Keratinocyte (primary cell): ENCODE results near the gene MANBA. TPM values are rescaled to one million over a fixed set of nuclear protein-coding genes. Genes with fewer than 3 reads are reported as not detected.

Experiments used
- DNase-seq: peaks from one replicate; pipeline ENCODE4 v3.0.0-alpha.2; 2011; ENCODE audit warnings: low read depth, missing footprints, low spot score
- FAIRE-seq: peaks from 2 replicates; lab custom pipeline; 2011; peaks lifted over from hg19 to GRCh38; lab: Jason Lieb, UNC
- H2AFZ ChIP-seq: 2 replicates; pipeline ENCODE4 v1.6.0; 2012; ENCODE audit warnings: low read length, control low read depth, inconsistent platforms; ENCODE audit not compliant: control insufficient read depth
- H3K27ac ChIP-seq: 2 replicates; pipeline ENCODE4 v1.5.1; 2011; ENCODE audit warnings: low read length; ENCODE audit not compliant: control insufficient read depth, insufficient read depth
- H3K27me3 ChIP-seq: 3 replicates; pipeline ENCODE4 v1.6.0; 2011; ENCODE audit warnings: low read length; ENCODE audit not compliant: control insufficient read depth, insufficient read depth; ENCODE audit errors: extremely low read depth
- H3K36me3 ChIP-seq, 2 experiments: 2 replicates in 1 of 2; 3 replicates in 1 of 2; pipeline ENCODE4 v1.5.1; 2011; ENCODE audit warnings: low read length in 2 of 2, mild to moderate bottlenecking in 1 of 2; ENCODE audit not compliant: control insufficient read depth in 2 of 2, insufficient read depth in 2 of 2; ENCODE audit errors: extremely low read depth in 1 of 2
- H3K4me1 ChIP-seq: 3 replicates; pipeline ENCODE4 v1.5.1; 2011; ENCODE audit warnings: low read length; ENCODE audit not compliant: control insufficient read depth, insufficient read depth; ENCODE audit errors: extremely low read depth
- H3K4me2 ChIP-seq: 3 replicates; pipeline ENCODE4 v1.6.0; 2011; ENCODE audit warnings: low read depth, low read length; ENCODE audit not compliant: control insufficient read depth, insufficient read depth; ENCODE audit errors: extremely low read depth
- H3K4me3 ChIP-seq, 3 experiments: fragments of 200-600 bp in 1 of 3; sonication (generic) in 1 of 3; 2 replicates in 2 of 3; 3 replicates in 1 of 3; pipeline ENCODE4 v1.5.1; 2011 to 2016; ENCODE audit warnings: low read length in 3 of 3, mild to moderate bottlenecking in 3 of 3, control low read depth in 2 of 3, inconsistent platforms in 1 of 3, low read depth in 1 of 3, mixed read lengths in 1 of 3, mixed run types in 1 of 3, moderate library complexity in 1 of 3; ENCODE audit not compliant: control insufficient read depth in 2 of 3, insufficient read depth in 2 of 3; ENCODE audit errors: extremely low read depth in 1 of 3
- H3K79me2 ChIP-seq: 2 replicates; pipeline ENCODE4 v1.6.0; 2012; ENCODE audit warnings: low read length; ENCODE audit not compliant: control insufficient read depth, insufficient read depth
- H3K9ac ChIP-seq: 3 replicates; pipeline ENCODE4 v1.6.0; 2011; ENCODE audit warnings: low read length; ENCODE audit not compliant: control insufficient read depth, insufficient read depth; ENCODE audit errors: extremely low read depth
- H3K9me1 ChIP-seq: 3 replicates; pipeline ENCODE4 v1.6.0; 2011; ENCODE audit warnings: low read length; ENCODE audit not compliant: control insufficient read depth, insufficient read depth; ENCODE audit errors: extremely low read depth
- H3K9me3 ChIP-seq: 2 replicates; pipeline ENCODE4 v1.5.1; 2012; ENCODE audit warnings: low read depth, low read length; ENCODE audit not compliant: control insufficient read depth
- H4K20me1 ChIP-seq: 3 replicates; pipeline ENCODE4 v1.6.0; 2011; ENCODE audit warnings: low read length; ENCODE audit not compliant: control insufficient read depth, insufficient read depth; ENCODE audit errors: extremely low read depth
- EZH2 ChIP-seq: IDR thresholded peaks from one replicate; pipeline ENCODE4 v1.6.1; 2012; ENCODE audit warnings: inconsistent platforms, mild to moderate bottlenecking, low read length, moderate library complexity
- dilution Hi-C: fragments of 300-500 bp; cut with MboI; formaldehyde crosslinking; loops from one replicate; pipeline ENCODE4 v1.7.0; 2020; ENCODE audit warnings: low sequenced_read_pairs; ENCODE audit not compliant: extremely low pct_ligation_motif_present
- polyA plus RNA-seq, 5 experiments: library from polyadenylated mRNA; depleted of rRNA in 3 of 5; stranded (reverse) in 3 of 5; stranded (forward) in 1 of 5; unstranded in 1 of 5; fragments of >200 nt; gene quantifications; 1 replicate in 1 of 5; 2 replicates in 3 of 5; 3 replicates in 1 of 5; pipeline versions ENCODE4 v1.2.1 to v1.2.3, GENCODE V29; 2011 to 2012; ENCODE audit warnings: missing spikeins in 2 of 5, low read depth in 1 of 5, low replicate concordance in 1 of 5
- TF ChIP-seq, protein P1 (sequence below), 3 experiments: IDR thresholded peaks in 1 of 3; conservative IDR thresholded peaks in 1 of 3; optimal IDR thresholded peaks in 1 of 3; 2 replicates in 2 of 3; 3 replicates in 1 of 3; pipeline versions ENCODE3 to v1.5.1; 2011; ENCODE audit warnings: low read length in 3 of 3, mild to moderate bottlenecking in 3 of 3, moderate library complexity in 2 of 3, control low read depth in 1 of 3, inconsistent platforms in 1 of 3; ENCODE audit not compliant: insufficient read depth in 2 of 3; ENCODE audit errors: extremely low read depth in 1 of 3

The MANBA gene
- polyA plus RNA-seq, 1 donor (not counting 4 experiments of a cell fraction or from before 2014, with no cell fraction given), result 9.3 TPM

DNA sequence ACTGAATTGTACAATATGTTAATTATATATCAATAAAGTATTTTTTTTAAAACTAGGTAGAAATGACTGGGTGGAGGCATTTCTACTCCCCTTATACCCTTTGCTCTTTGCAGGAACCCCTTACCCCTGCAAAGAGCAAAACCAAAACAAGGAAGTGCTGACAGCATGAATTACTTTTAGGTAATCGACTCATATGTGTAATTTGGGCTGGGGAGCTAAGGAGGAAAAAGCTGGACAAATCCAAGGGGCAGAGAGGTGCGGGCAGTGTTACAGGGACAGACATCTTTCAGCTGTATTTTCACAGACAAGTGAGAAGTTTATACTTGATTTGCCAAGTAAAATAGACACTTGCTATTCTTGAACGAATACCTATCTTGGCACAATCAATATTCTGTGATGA lies 35.5 kb downstream of the MANBA start:
- dilution Hi-C loops, result no loop called here
- TF ChIP-seq, protein P1, sequence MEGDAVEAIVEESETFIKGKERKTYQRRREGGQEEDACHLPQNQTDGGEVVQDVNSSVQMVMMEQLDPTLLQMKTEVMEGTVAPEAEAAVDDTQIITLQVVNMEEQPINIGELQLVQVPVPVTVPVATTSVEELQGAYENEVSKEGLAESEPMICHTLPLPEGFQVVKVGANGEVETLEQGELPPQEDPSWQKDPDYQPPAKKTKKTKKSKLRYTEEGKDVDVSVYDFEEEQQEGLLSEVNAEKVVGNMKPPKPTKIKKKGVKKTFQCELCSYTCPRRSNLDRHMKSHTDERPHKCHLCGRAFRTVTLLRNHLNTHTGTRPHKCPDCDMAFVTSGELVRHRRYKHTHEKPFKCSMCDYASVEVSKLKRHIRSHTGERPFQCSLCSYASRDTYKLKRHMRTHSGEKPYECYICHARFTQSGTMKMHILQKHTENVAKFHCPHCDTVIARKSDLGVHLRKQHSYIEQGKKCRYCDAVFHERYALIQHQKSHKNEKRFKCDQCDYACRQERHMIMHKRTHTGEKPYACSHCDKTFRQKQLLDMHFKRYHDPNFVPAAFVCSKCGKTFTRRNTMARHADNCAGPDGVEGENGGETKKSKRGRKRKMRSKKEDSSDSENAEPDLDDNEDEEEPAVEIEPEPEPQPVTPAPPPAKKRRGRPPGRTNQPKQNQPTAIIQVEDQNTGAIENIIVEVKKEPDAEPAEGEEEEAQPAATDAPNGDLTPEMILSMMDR (optimal IDR thresholded peaks at IDR 0.05 in 1 of 3, IDR thresholded peaks at IDR 0.05 in 1 of 3, conservative IDR thresholded peaks at IDR 0.05 in 1 of 3; ENCODE audit: extremely low read depth in 1 of 3, insufficient read depth in 2 of 3, low read length in 3 of 3), result no peak
- TF ChIP-seq EZH2, result no peak
- no peak overlapping the region for H3K9ac ChIP-seq
- H3K27me3 ChIP-seq, result no peaks in the 10 kb centered on the region
- no peak overlapping the region for H3K4me3 ChIP-seq
- H3K9me1 ChIP-seq, result no peaks in the 10 kb centered on the region
- H2AFZ ChIP-seq, result no peak overlapping the region
- H3K27ac ChIP-seq, result no peak overlapping the region
- H3K79me2 ChIP-seq, result no peaks in the 10 kb centered on the region
- H3K4me2 ChIP-seq, result no peak overlapping the region
- DNase-seq, result no peak
- no peak for FAIRE-seq
- H3K36me3 ChIP-seq, result peaks cover 0 to 3% of the 10 kb centered on the region in 2 experiments
- H3K9me3 ChIP-seq, result no peaks in the 10 kb centered on the region
- H4K20me1 ChIP-seq, result no peaks in the 10 kb centered on the region
- no peaks in the 10 kb centered on the region for H3K4me1 ChIP-seq

DNA sequence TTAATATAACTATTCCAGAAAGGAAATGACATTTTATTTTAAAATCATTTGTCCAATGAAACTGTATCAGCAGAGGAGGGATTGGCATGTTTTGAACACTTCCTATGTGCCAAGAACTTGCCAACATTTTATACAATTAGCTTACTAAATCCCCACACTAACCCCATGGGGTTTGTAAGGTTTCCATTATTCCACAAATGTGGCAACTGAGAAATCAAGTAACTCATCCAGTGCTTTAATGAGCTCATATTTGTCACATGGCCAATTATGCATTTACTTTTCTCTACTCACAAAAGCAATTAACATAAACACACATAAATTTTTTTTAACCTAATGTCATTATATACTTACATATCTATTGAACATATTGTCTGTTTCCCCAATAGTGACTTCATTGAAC lies 37.3 kb downstream of the MANBA start:
- no peak for TF ChIP-seq EZH2
- TF ChIP-seq, protein P1 (optimal IDR thresholded peaks at IDR 0.05 in 1 of 3, IDR thresholded peaks at IDR 0.05 in 1 of 3, conservative IDR thresholded peaks at IDR 0.05 in 1 of 3; ENCODE audit: extremely low read depth in 1 of 3, insufficient read depth in 2 of 3, low read length in 3 of 3), result no peak
- Histone ChIP-seq H3K79me2 (no peaks in the 10 kb centered on the region), H4K20me1 (no peaks in the 10 kb centered on the region), H3K27ac (no peak overlapping the region), H3K4me3 (no peak overlapping the region), H3K9me1 (no peaks in the 10 kb centered on the region), H2AFZ (no peak overlapping the region), H3K4me2 (no peak overlapping the region), H3K9ac (no peak overlapping the region), H3K36me3 (peaks cover 0 to 3% of the 10 kb centered on the region in 2 experiments), H3K27me3 (no peaks in the 10 kb centered on the region), H3K9me3 (no peaks in the 10 kb centered on the region), H3K4me1 (no peaks in the 10 kb centered on the region)
- no peak for DNase-seq
- no peak for FAIRE-seq
- dilution Hi-C loops, result no loop called here
